Motor neuron (in vitro differentiated cells): ENCODE data around the gene ROCK2. TPM values are rescaled to one million over a fixed set of nuclear protein-coding genes. Genes with fewer than 3 reads are reported as not detected.
"Not testable (repeated sequence)": the region's sequence is repeated elsewhere in the genome, so short reads cannot be mapped to it uniquely, and the experiment has no call there.

Experiments used
- ATAC-seq, 8 experiments: fragments of 200-7000 bp; cut with Tn5 transposase; replicated peaks in 6 of 8; 2 replicates each; pipeline ENCODE4 v1.8.0; 2021; ENCODE audit warnings: mild to moderate bottlenecking in 8 of 8, moderate library complexity in 8 of 8
- H3K27ac ChIP-seq, 2 donors: fragments of 250-450 bp; sonication (Bioruptor Pico); 2 replicates each; pipeline ENCODE4 v1.9.0; 2021; ENCODE audit warnings: antibody characterized with exemption in 2 of 2, mild to moderate bottlenecking in 2 of 2, moderate library complexity in 1 of 2
- H3K4me1 ChIP-seq, 2 donors: fragments of 250-450 bp; sonication (Bioruptor Pico); replicated peaks in 1 of 2; 2 replicates each; pipeline ENCODE4 v1.6.1; 2021; ENCODE audit warnings: antibody characterized with exemption in 2 of 2, mild to moderate bottlenecking in 2 of 2, moderate library complexity in 1 of 2
- H3K4me3 ChIP-seq, 5 donors: fragments of 250-450 bp; sonication (Bioruptor Pico); 2 replicates each; pipeline ENCODE4 v1.9.0; 2021; ENCODE audit warnings: antibody characterized with exemption in 5 of 5, mild to moderate bottlenecking in 5 of 5, moderate library complexity in 4 of 5
- WGBS, 10 experiments: fragments of 450-650 bp; shearing (Covaris generic); methylation state at CpG; one replicate each; pipeline ENCODE4 v1.0.0; 2022; 5-methylcytosine and 5-hydroxymethylcytosine counted together
- in situ Hi-C, 9 experiments: fragments of 400-800 bp; cut with MboI; loops; one replicate each; pipeline ENCODE4 v1.15.0; 2021; ENCODE audit warnings: low sequenced_read_pairs in 9 of 9, low pct_unique_long_range_greater_than_20kb in 2 of 9; ENCODE audit not compliant: unreplicated experiment in 9 of 9
- total RNA-seq, 8 experiments: library from RNA; unstranded; fragments of 300-600 nt; gene quantifications; 2 replicates each; pipeline versions ENCODE4 v1.2.3 to v1.2.4, GENCODE V29; 2022

The ROCK2 gene
- total RNA-seq, 8 experiments from 2014 or later, result 17.3 to 36.0 (median 22.4) TPM

- ATAC-seq, result peak in 4 of 8 experiments; percentile 31 to 66 (median 52)
- 60 to 98% (median 91%) methylated on average over 4 to 7 of the region's 7 CpGs for WGBS, 10 experiments
- in situ Hi-C loops, result no loop called here
- Histone ChIP-seq H3K4me3 (no peak overlapping the region), H3K27ac (no peak overlapping the region), H3K4me1 (no peaks in the 10 kb centered on the region)
These were observed 157.3 kb downstream of the ROCK2 start for GRCh38 chr2:11187083-11187619.

- 89 to 100% (median 96%) methylated on average over 1 to 6 of the region's 6 CpGs for WGBS, 10 experiments
- no peak overlapping the region for H3K4me3 ChIP-seq
- H3K4me1 ChIP-seq, result no peaks in the 10 kb centered on the region
- ATAC-seq, result no peak
- no peak overlapping the region for H3K27ac ChIP-seq
- in situ Hi-C loops, result no loop called here
These were observed 158.3 kb downstream of the ROCK2 start for GRCh38 chr2:11186145-11186544.

GRCh38 chr2:11182951-11183350 is 161.5 kb downstream of the ROCK2 start:
- Histone ChIP-seq H3K27ac (no peak overlapping the region), H3K4me3 (no peak overlapping the region), H3K4me1 (no peaks in the 10 kb centered on the region)
- 92 to 100% (median 98%) methylated on average over 1 to 2 of the region's 2 CpGs; no CpG with 5 or more reads in 2 of the 10 experiments for WGBS, 10 experiments
- no peak for ATAC-seq
- in situ Hi-C loops, result no loop called here

- in situ Hi-C loops, result no loop called here
- 77 to 100% (median 92%) methylated on average over 3 to 6 of the region's 6 CpGs for WGBS, 10 experiments
- Histone ChIP-seq H3K4me3 (no peak overlapping the region), H3K4me1 (no peaks in the 10 kb centered on the region), H3K27ac (no peak overlapping the region)
- no peak for ATAC-seq
These were observed 163.8 kb downstream of the ROCK2 start for GRCh38 chr2:11180653-11181052.

- 68 to 100% (median 93%) methylated on average over 2 to 4 of the region's 4 CpGs; no CpG with 5 or more reads in 2 of the 10 experiments for WGBS, 10 experiments
- Histone ChIP-seq H3K4me1 (no peaks in the 10 kb centered on the region), H3K4me3 (no peak overlapping the region), H3K27ac (no peak overlapping the region)
- ATAC-seq, result peak in 1 of 8 experiments; percentile 43
- in situ Hi-C loops, result no loop called here
These were observed 164.5 kb downstream of the ROCK2 start for GRCh38 chr2:11179899-11180298.

GRCh38 chr2:11179196-11179595 is 165.2 kb downstream of the ROCK2 start:
- in situ Hi-C loops, result no loop called here
- no peaks in the 10 kb centered on the region for H3K4me1 ChIP-seq
- H3K27ac ChIP-seq, result no peak overlapping the region
- no peak overlapping the region for H3K4me3 ChIP-seq
- no peak for ATAC-seq
- 43 to 95% (median 79%) methylated on average over 1 to 4 of the region's 4 CpGs; no CpG with 5 or more reads in 1 of the 10 experiments for WGBS, 10 experiments

- H3K4me1 ChIP-seq, result no peaks in the 10 kb centered on the region
- H3K27ac ChIP-seq, result no peak overlapping the region
- peak in 3 of 8 experiments; percentile 47 to 55 (median 53) for ATAC-seq
- WGBS, 10 experiments, result 40 to 100% (median 73%) methylated on average over 1 to 5 of the region's 5 CpGs
- no peak overlapping the region for H3K4me3 ChIP-seq
- in situ Hi-C loops, result no loop called here
These were observed 166.4 kb downstream of the ROCK2 start for GRCh38 chr2:11177871-11178690.

GRCh38 chr2:11175293-11175795 is 169.1 kb downstream of the ROCK2 start:
- in situ Hi-C loops, result no loop called here
- 88 to 100% (median 92%) methylated on average over 1 to 6 of the region's 6 CpGs; no CpG with 5 or more reads in 1 of the 10 experiments for WGBS, 10 experiments
- no peak overlapping the region for H3K27ac ChIP-seq
- ATAC-seq, result peak in 2 of 8 experiments; percentile 44 to 70
- no peak overlapping the region for H3K4me3 ChIP-seq
- no peaks in the 10 kb centered on the region for H3K4me1 ChIP-seq

- ATAC-seq, result no peak
- Histone ChIP-seq H3K27ac (no peak overlapping the region), H3K4me3 (no peak overlapping the region), H3K4me1 (no peaks in the 10 kb centered on the region)
- 96 to 100% (median 100%) methylated on average over 1 to 8 of the region's 9 CpGs; no CpG with 5 or more reads in 4 of the 10 experiments for WGBS, 10 experiments
- in situ Hi-C loops, result no loop called here
These were observed 170.2 kb downstream of the ROCK2 start for GRCh38 chr2:11174222-11174621.

- no peaks in the 10 kb centered on the region for H3K4me1 ChIP-seq
- no peak overlapping the region for H3K27ac ChIP-seq
- 76 to 94% (median 83%) methylated on average over 1 to 12 of the region's 13 CpGs; no CpG with 5 or more reads in 1 of the 10 experiments for WGBS, 10 experiments
- H3K4me3 ChIP-seq, result no peak overlapping the region
- ATAC-seq, result peak in 1 of 8 experiments; percentile 40
- in situ Hi-C loops, result no loop called here
These were observed 175.1 kb downstream of the ROCK2 start for GRCh38 chr2:11169333-11169732.

- in situ Hi-C loops, result no loop called here
- no peaks in the 10 kb centered on the region for H3K4me1 ChIP-seq
- 50 to 92% (median 65%) methylated on average over 1 to 6 of the region's 9 CpGs; no CpG with 5 or more reads in 3 of the 10 experiments for whole genome bisulfite sequencing, 10 experiments
- H3K27ac ChIP-seq, result no peak overlapping the region
- ATAC-seq, result no peak
- H3K4me3 ChIP-seq, result no peak overlapping the region
These were observed 175.9 kb downstream of the ROCK2 start for GRCh38 chr2:11168488-11168887.

- H3K4me3 ChIP-seq, result no peak overlapping the region
- H3K27ac ChIP-seq, result no peak overlapping the region
- no peak for ATAC-seq
- H3K4me1 ChIP-seq, result no peaks in the 10 kb centered on the region
- in situ Hi-C loops, result no loop called here
- WGBS, 10 experiments, result 78 to 96% (median 88%) methylated on average over 1 to 6 of the region's 10 CpGs; no CpG with 5 or more reads in 3 of the 10 experiments
These were observed 178.0 kb downstream of the ROCK2 start for GRCh38 chr2:11166476-11166875.

- WGBS, 10 experiments, result no CpG with 5 or more reads among the region's 28 CpGs
- ATAC-seq, in situ Hi-C loops, H3K27ac ChIP-seq, H3K4me1 ChIP-seq, H3K4me3 ChIP-seq: not testable (repeated sequence)
These were observed 179.4 kb downstream of the ROCK2 start for GRCh38 chr2:11165046-11165445.
